ACC112 (cell line): ENCODE results near the gene COX20.

ENCODE experiments used
- H2AFZ ChIP-seq: fragments of 200-600 bp; sonication (generic); one replicate; pipeline ENCODE4 v1.6.0; 2017; ENCODE audit warnings: antibody characterized with exemption, low read length; ENCODE audit not compliant: unreplicated experiment
- H3K27ac ChIP-seq: fragments of 200-600 bp; sonication (generic); 2 replicates; pipeline ENCODE4 v1.5.1; 2014; ENCODE audit warnings: low read depth, mild to moderate bottlenecking, antibody characterized with exemption, low read length, moderate library complexity
- H3K27me3 ChIP-seq: fragments of 200-600 bp; sonication (generic); 2 replicates; pipeline ENCODE4 v1.6.1; 2014; ENCODE audit warnings: mild to moderate bottlenecking, antibody characterized with exemption, low read length, moderate library complexity, mixed read lengths; ENCODE audit not compliant: insufficient read depth
- H3K36me3 ChIP-seq: fragments of 200-600 bp; sonication (generic); 2 replicates; pipeline ENCODE4 v1.6.1; 2016; ENCODE audit warnings: mild to moderate bottlenecking, antibody characterized with exemption, low read length, moderate library complexity, mixed read lengths; ENCODE audit not compliant: insufficient read depth
- H3K4me1 ChIP-seq: fragments of 200-600 bp; sonication (generic); one replicate; pipeline ENCODE4 v1.6.1; 2016; ENCODE audit warnings: low read length, mixed read lengths; ENCODE audit not compliant: insufficient read depth, unreplicated experiment, control insufficient read depth
- H3K4me3 ChIP-seq: fragments of 200-600 bp; sonication (generic); 2 replicates; pipeline ENCODE4 v1.5.1; 2014; ENCODE audit warnings: mild to moderate bottlenecking, low read depth, low read length
- H3K79me2 ChIP-seq: fragments of 200-600 bp; sonication (generic); one replicate; pipeline ENCODE4 v1.6.0; 2016; ENCODE audit warnings: low read length; ENCODE audit not compliant: control insufficient read depth, unreplicated experiment, insufficient read depth

The COX20 gene

DNA sequence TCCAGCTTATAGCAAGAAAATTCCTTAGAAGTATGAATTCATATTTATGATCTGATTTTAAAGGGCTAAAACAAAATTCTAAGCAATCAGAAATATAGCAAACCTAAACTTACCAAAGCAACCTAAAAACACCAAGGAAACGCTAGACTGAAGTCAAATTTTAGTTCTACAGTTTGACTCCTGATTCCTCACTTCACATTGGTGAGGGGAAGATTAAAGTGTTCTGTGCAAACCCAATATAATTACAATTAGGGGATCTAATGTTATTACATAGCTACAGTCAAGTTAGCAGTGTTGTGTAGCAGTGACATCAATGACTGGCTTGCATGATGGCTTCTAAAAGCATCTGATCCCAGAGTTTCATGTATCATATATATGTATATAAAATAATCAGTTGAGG, 17.2 kb downstream of the COX20 start:
- H3K27me3 ChIP-seq, result no peaks in the 10 kb centered on the region
- H3K79me2 ChIP-seq, result peaks cover 85% of the 10 kb centered on the region
- H3K4me3 ChIP-seq, result no peak overlapping the region
- H3K27ac ChIP-seq, result no peak overlapping the region
- no peak overlapping the region for H2AFZ ChIP-seq
- peaks cover 95% of the 10 kb centered on the region for H3K36me3 ChIP-seq
- peaks cover 5% of the 10 kb centered on the region for H3K4me1 ChIP-seq

GRCh38 chr1:244854166-244854565, 18.7 kb downstream of the COX20 start:
- H2AFZ ChIP-seq, result no peak overlapping the region
- H3K27ac ChIP-seq, result no peak overlapping the region
- H3K4me1 ChIP-seq, result peaks cover 17% of the 10 kb centered on the region
- H3K27me3 ChIP-seq, result no peaks in the 10 kb centered on the region
- H3K4me3 ChIP-seq, result no peak overlapping the region
- H3K79me2 ChIP-seq, result peaks cover 89% of the 10 kb centered on the region
- H3K36me3 ChIP-seq, result peaks cover 95% of the 10 kb centered on the region

GRCh38 chr1:244854865-244855578, 19.6 kb downstream of the COX20 start:
- Histone ChIP-seq H3K79me2 (peaks cover 91% of the 10 kb centered on the region), H2AFZ (no peak overlapping the region), H3K4me3 (no peak overlapping the region), H3K36me3 (peaks cover 93% of the 10 kb centered on the region), H3K4me1 (peaks cover 23% of the 10 kb centered on the region), H3K27ac (no peak overlapping the region), H3K27me3 (no peaks in the 10 kb centered on the region)

GRCh38 chr1:244857761-244858160, 22.3 kb downstream of the COX20 start:
- Histone ChIP-seq H2AFZ (no peak overlapping the region), H3K36me3 (peaks cover 94% of the 10 kb centered on the region), H3K4me3 (no peak overlapping the region), H3K4me1 (peaks cover 38% of the 10 kb centered on the region), H3K79me2 (peaks cover 99% of the 10 kb centered on the region), H3K27me3 (no peaks in the 10 kb centered on the region), H3K27ac (no peak overlapping the region)

DNA sequence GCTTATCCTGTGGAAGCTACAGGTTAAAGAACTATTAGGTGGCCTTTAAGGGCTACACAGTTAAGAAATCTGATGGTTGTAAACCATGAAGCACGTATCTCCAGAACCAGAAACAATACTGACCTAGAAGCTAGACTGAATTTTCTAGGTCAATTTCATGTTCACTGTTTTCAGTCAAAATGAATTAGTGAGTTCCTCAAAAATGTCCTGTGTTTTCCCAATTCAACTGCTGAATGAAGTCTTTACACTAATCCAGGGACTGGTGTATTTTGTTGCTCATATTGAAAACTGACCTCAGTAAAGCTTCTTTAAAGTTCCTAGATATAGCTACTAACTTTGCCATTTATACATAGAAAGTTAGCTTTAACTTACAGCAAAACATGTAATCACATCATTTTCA, 22.9 kb downstream of the COX20 start:
- H3K27ac ChIP-seq, result no peak overlapping the region
- no peak overlapping the region for H3K4me3 ChIP-seq
- H3K4me1 ChIP-seq, result peaks cover 38% of the 10 kb centered on the region
- H3K27me3 ChIP-seq, result no peaks in the 10 kb centered on the region
- no peak overlapping the region for H2AFZ ChIP-seq
- peaks cover 95% of the 10 kb centered on the region for H3K79me2 ChIP-seq
- peaks cover 88% of the 10 kb centered on the region for H3K36me3 ChIP-seq

- no peak overlapping the region for H2AFZ ChIP-seq
- no peaks in the 10 kb centered on the region for H3K27me3 ChIP-seq
- H3K79me2 ChIP-seq, result peaks cover 88% of the 10 kb centered on the region
- no peak overlapping the region for H3K27ac ChIP-seq
- H3K36me3 ChIP-seq, result peaks cover 74% of the 10 kb centered on the region
- peak overlapping the region; percentile 99 for H3K4me3 ChIP-seq
- peaks cover 40% of the 10 kb centered on the region for H3K4me1 ChIP-seq
Measured at GRCh38 chr1:244860078-244860477, 24.6 kb downstream of the COX20 start.

GRCh38 chr1:244860914-244861610, 25.6 kb downstream of the COX20 start:
- H3K4me1 ChIP-seq, result peaks cover 49% of the 10 kb centered on the region
- no peak overlapping the region for H3K27ac ChIP-seq
- peaks cover 64% of the 10 kb centered on the region for H3K36me3 ChIP-seq
- H3K4me3 ChIP-seq, result peak overlapping the region; percentile 99
- no peak overlapping the region for H2AFZ ChIP-seq
- peaks cover 78% of the 10 kb centered on the region for H3K79me2 ChIP-seq
- H3K27me3 ChIP-seq, result no peaks in the 10 kb centered on the region

DNA sequence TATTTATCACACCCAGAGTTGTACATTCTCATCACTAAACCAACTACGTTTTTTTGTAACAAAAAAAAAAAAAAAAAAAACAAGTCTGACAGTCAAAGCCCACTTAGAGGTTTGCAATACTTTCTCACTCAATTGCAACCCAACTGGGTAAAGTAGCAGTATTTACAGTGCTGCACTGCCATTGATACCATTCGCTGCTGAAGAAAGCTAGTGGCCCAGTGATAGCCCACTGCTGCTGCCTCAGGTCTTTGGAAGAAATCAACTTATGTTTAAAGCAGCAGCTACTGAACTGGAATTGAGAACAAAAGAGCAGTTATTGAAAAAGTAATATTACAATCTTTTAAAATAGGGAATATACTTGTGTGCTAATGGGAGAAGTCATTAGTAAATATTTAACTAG, 26.2 kb downstream of the COX20 start:
- H3K79me2 ChIP-seq, result peaks cover 72% of the 10 kb centered on the region
- no peak overlapping the region for H3K27ac ChIP-seq
- peaks cover 49% of the 10 kb centered on the region for H3K4me1 ChIP-seq
- H3K4me3 ChIP-seq, result peak overlapping the region; percentile 99
- H2AFZ ChIP-seq, result no peak overlapping the region
- H3K36me3 ChIP-seq, result peaks cover 57% of the 10 kb centered on the region
- H3K27me3 ChIP-seq, result no peaks in the 10 kb centered on the region

- peaks cover 51% of the 10 kb centered on the region for H3K36me3 ChIP-seq
- H3K27ac ChIP-seq, result peak overlapping the region; percentile 89
- H3K4me3 ChIP-seq, result peak overlapping the region; percentile 99
- peaks cover 66% of the 10 kb centered on the region for H3K79me2 ChIP-seq
- peaks cover 48% of the 10 kb centered on the region for H3K4me1 ChIP-seq
- H3K27me3 ChIP-seq, result no peaks in the 10 kb centered on the region
- no peak overlapping the region for H2AFZ ChIP-seq
Measured at GRCh38 chr1:244862354-244862698, 26.9 kb downstream of the COX20 start.

- Histone ChIP-seq H3K27me3 (no peaks in the 10 kb centered on the region), H3K27ac (peak overlapping the region; percentile 89), H3K79me2 (peaks cover 60% of the 10 kb centered on the region), H3K4me3 (peak overlapping the region; percentile 99), H3K4me1 (peaks cover 44% of the 10 kb centered on the region), H3K36me3 (peaks cover 46% of the 10 kb centered on the region), H2AFZ (no peak overlapping the region)
Measured at GRCh38 chr1:244862699-244863490, 27.4 kb downstream of the COX20 start.
